HEK293T (cell line): Measurements from ENCODE around the gene GNB1L.

Experiments
- CTCF ChIA-PET: fragments of 350-600 bp; formaldehyde crosslinking; extraction: SDS; loops from one replicate; lab custom pipeline; 2021; ENCODE audit warnings: antibody characterized with exemption, inconsistent platforms; lab: Yijun Ruan, JAX
- POLR2A ChIA-PET: fragments of 350-600 bp; formaldehyde crosslinking; extraction: SDS; loops from one replicate; lab custom pipeline; 2020; ENCODE audit warnings: antibody characterized with exemption, inconsistent platforms; lab: Yijun Ruan, JAX
- DNase-seq: peaks from one replicate; pipeline ENCODE4 v3.0.0; 2012; ENCODE audit warnings: mixed read lengths; ENCODE audit errors: extremely low spot score
- ARNT ChIP-seq: fragments of 450-650 bp; IDR thresholded peaks from 2 replicates; pipeline ENCODE4 v1.6.1; 2017; ENCODE audit warnings: mild to moderate bottlenecking
- BHLHE40 ChIP-seq: fragments of 450-650 bp; IDR thresholded peaks from 2 replicates; pipeline ENCODE4 v1.6.1; 2016; ENCODE audit warnings: mild to moderate bottlenecking, moderate library complexity, borderline replicate concordance
- CTBP1 ChIP-seq: fragments of 450-650 bp; IDR thresholded peaks from 2 replicates; pipeline ENCODE4 v1.6.1; 2016; ENCODE audit warnings: borderline replicate concordance
- ELF4 ChIP-seq: fragments of 450-650 bp; IDR thresholded peaks from 2 replicates; pipeline ENCODE4 v1.6.1; 2017; ENCODE audit warnings: antibody characterized with exemption
- FOXA1 ChIP-seq: fragments of 450-650 bp; IDR thresholded peaks from 2 replicates; pipeline ENCODE4 v1.6.1; 2016; ENCODE audit warnings: mild to moderate bottlenecking
- FOXK2 ChIP-seq: fragments of 450-650 bp; IDR thresholded peaks from 2 replicates; pipeline ENCODE4 v1.6.1; 2016; ENCODE audit warnings: mild to moderate bottlenecking
- FOXM1 ChIP-seq: fragments of 450-650 bp; IDR thresholded peaks from 2 replicates; pipeline ENCODE4 v1.6.1; 2017; ENCODE audit warnings: mild to moderate bottlenecking, borderline replicate concordance
- HDGF ChIP-seq: fragments of 450-650 bp; IDR thresholded peaks from 2 replicates; pipeline ENCODE4 v1.6.1; 2017; ENCODE audit warnings: antibody characterized with exemption, borderline replicate concordance
- L3MBTL2 ChIP-seq: fragments of 450-650 bp; conservative IDR thresholded peaks from 2 replicates; pipeline ENCODE4 v1.6.1; 2016; ENCODE audit warnings: mild to moderate bottlenecking
- LEF1 ChIP-seq: fragments of 450-650 bp; IDR thresholded peaks from 2 replicates; pipeline ENCODE4 v1.6.1; 2017; ENCODE audit warnings: mild to moderate bottlenecking, borderline replicate concordance
- NFRKB ChIP-seq: fragments of 450-650 bp; IDR thresholded peaks from 2 replicates; pipeline ENCODE4 v1.6.1; 2016; ENCODE audit warnings: mild to moderate bottlenecking, moderate library complexity
- SP1 ChIP-seq: fragments of 450-650 bp; IDR thresholded peaks from 2 replicates; pipeline ENCODE4 v1.6.1; 2017
- SUZ12 ChIP-seq: fragments of 450-650 bp; IDR thresholded peaks from 2 replicates; pipeline ENCODE4 v1.6.1; 2016; ENCODE audit warnings: mild to moderate bottlenecking
- TARDBP ChIP-seq: fragments of 450-650 bp; IDR thresholded peaks from 2 replicates; pipeline ENCODE4 v1.6.1; 2016
- ZNF384 ChIP-seq: fragments of 450-650 bp; IDR thresholded peaks from 2 replicates; pipeline ENCODE4 v1.6.1; 2016
- TF ChIP-seq, protein P1 (sequence below): fragments of 450-650 bp; IDR thresholded peaks from 2 replicates; pipeline ENCODE4 v1.6.1; 2016

GNB1L gene

DNA sequence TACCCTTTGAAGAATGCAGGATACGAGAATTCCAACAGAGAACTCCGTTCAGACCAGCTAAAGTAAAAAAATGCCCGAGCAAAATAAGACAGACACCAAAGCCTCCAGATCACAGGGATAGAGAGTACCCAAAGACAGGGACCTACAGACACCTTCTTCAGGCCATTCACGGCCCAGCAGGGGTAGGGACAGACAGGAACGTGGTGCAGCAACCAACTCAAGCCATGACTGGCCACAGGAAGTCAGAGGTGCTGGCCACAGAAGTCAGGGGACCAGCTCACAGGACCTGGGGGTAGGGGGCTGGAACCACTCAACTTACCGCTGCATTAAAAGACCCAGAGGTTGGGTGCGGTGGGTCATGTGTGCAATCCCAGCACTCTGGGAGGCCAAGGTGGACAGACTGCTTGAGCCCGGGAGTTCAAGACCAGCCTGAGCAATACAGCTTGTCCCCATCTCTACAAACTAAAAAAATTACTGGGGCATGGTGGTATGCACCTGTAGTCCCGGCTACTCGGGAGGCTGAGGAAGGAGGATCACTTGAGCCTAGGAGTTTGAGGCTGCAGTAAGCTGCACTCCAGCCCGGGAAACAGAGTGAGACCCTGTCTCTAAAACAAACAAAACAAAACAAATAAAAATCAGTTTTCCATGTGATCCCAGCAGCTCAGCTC lies 47.0 kb upstream of the GNB1L start:
- no peak for TF ChIP-seq FOXK2
- TF ChIP-seq ELF4, result no peak
- no peak for TF ChIP-seq NFRKB
- TF ChIP-seq LEF1, result no peak
- TF ChIP-seq ARNT, result no peak
- no peak for TF ChIP-seq FOXM1
- no peak for TF ChIP-seq HDGF
- TF ChIP-seq SUZ12, result no peak
- TF ChIP-seq TARDBP, result no peak
- TF ChIP-seq L3MBTL2, result no peak
- TF ChIP-seq CTBP1, result no peak
- TF ChIP-seq BHLHE40, result no peak
- TF ChIP-seq SP1, result no peak
- TF ChIP-seq, protein P1, sequence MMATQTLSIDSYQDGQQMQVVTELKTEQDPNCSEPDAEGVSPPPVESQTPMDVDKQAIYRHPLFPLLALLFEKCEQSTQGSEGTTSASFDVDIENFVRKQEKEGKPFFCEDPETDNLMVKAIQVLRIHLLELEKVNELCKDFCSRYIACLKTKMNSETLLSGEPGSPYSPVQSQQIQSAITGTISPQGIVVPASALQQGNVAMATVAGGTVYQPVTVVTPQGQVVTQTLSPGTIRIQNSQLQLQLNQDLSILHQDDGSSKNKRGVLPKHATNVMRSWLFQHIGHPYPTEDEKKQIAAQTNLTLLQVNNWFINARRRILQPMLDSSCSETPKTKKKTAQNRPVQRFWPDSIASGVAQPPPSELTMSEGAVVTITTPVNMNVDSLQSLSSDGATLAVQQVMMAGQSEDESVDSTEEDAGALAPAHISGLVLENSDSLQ, result no peak
- TF ChIP-seq ZNF384, result no peak
- TF ChIP-seq FOXA1, result no peak
- DNase-seq, result no peak
- CTCF ChIA-PET, result interaction anchor here (1.1 to 1.5 kb wide), 2 partner anchors 8 to 171 kb away, joined by 4 to 5 read pairs; no protein-coding TSS in a partner anchor
- POLR2A ChIA-PET, result interaction anchor here (1.4 to 1.9 kb wide), 2 partner anchors 46 kb away, joined by 3 to 6 read pairs; no protein-coding TSS in a partner anchor

GRCh38 chr22:19900707-19901436 lies 46.2 kb upstream of the GNB1L start:
- CTCF ChIA-PET, result interaction anchor here (1.5 to 3.1 kb wide), 2 partner anchors 9 to 170 kb away, joined by 4 to 10 read pairs; no protein-coding TSS in a partner anchor
- POLR2A ChIA-PET, result interaction anchor here (1.4 kb wide), 1 partner anchor 46 kb away, joined by 3 read pairs; no protein-coding TSS in a partner anchor

GRCh38 chr22:19898831-19899567 lies 44.3 kb upstream of the GNB1L start:
- no peak for DNase-seq
- POLR2A ChIA-PET, result no interaction called here
- CTCF ChIA-PET, result interaction anchor here (3.1 kb wide), 1 partner anchor 11 kb away, joined by 10 read pairs; no protein-coding TSS in a partner anchor
- TF ChIP-seq L3MBTL2, result no peak
- TF ChIP-seq SUZ12, result no peak
- no peak for TF ChIP-seq FOXA1

More at GRCh38 chr22:19900707-19901436, 46.2 kb upstream of the GNB1L start:
- no peak for DNase-seq
- TF ChIP-seq LEF1 (no peak), FOXM1 (no peak), ARNT (no peak), ZNF384 (no peak), HDGF (no peak), NFRKB (no peak), SUZ12 (no peak), CTBP1 (no peak), FOXK2 (no peak), TARDBP (no peak), FOXA1 (no peak), BHLHE40 (no peak), SP1 (no peak), ELF4 (no peak), L3MBTL2 (no peak)
- TF ChIP-seq, protein P1, result no peak

- TF ChIP-seq LEF1 (no peak), FOXA1 (no peak), L3MBTL2 (no peak), CTBP1 (no peak), SUZ12 (no peak), FOXK2 (no peak), SP1 (no peak), BHLHE40 (no peak), ZNF384 (no peak), TARDBP (no peak)
- ChIA-PET POLR2A (interaction anchor here (1.4 kb wide), 1 partner anchor 42 kb away, joined by 6 read pairs; no protein-coding TSS in a partner anchor), CTCF (interaction anchor here (3.1 kb wide), 1 partner anchor 12 kb away, joined by 10 read pairs; no protein-coding TSS in a partner anchor)
- DNase-seq, result no peak
Measured at GRCh38 chr22:19898145-19898544, 43.5 kb upstream of the GNB1L start.

DNA sequence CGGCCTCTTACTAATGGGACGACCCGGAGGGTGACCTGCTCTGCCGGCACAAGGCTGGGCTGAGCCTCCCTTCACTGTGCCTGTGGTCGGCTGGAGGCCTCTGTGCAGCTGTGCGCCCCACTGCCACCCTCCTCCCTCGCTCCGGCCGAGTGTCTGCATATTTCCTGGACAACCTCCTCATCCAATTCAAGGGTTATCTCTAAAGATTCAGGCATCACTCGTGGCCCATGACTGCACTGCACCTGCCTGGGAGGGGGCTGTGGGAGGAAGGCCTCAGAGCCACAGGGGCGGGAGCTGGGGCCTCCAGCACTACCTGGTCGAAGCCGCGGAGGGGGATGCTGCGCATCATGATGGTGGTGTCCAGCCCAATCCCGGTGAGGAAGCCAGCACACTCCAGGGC lies 43.1 kb upstream of the GNB1L start:
- TF ChIP-seq SUZ12 (no peak), HDGF (no peak), CTBP1 (no peak), FOXM1 (no peak), BHLHE40 (no peak), FOXK2 (no peak), ELF4 (no peak), ZNF384 (no peak), ARNT (no peak), FOXA1 (no peak), TARDBP (no peak), SP1 (no peak), L3MBTL2 (no peak)
- DNase-seq, result no peak
- ChIA-PET CTCF (interaction anchor here (0.7 to 3.1 kb wide), 3 partner anchors 13 to 167 kb away, joined by 3 to 10 read pairs (median 3); no protein-coding TSS in a partner anchor), POLR2A (interaction anchor here (1.4 kb wide), 1 partner anchor 42 kb away, joined by 6 read pairs; no protein-coding TSS in a partner anchor)
